Hepatocyte (in vitro differentiated cells): ENCODE data around the gene SLC25A38. TPM values are rescaled to one million over a fixed set of nuclear protein-coding genes. Genes with fewer than 3 reads are reported as not detected.

Experiments
- DNase-seq: peaks from one replicate; pipeline ENCODE4 v3.0.0-alpha.2; 2016; ENCODE audit warnings: low spot score
- H2AFZ ChIP-seq: fragments of 200-600 bp; sonication (generic); 2 replicates; pipeline ENCODE4 v1.6.0; 2016; ENCODE audit warnings: antibody characterized with exemption, mild to moderate bottlenecking
- H3K27ac ChIP-seq: fragments of 200-600 bp; sonication (generic); 2 replicates; pipeline ENCODE4 v1.5.1; 2016; ENCODE audit warnings: mild to moderate bottlenecking
- H3K27me3 ChIP-seq: fragments of 200-600 bp; sonication (generic); 2 replicates; pipeline ENCODE4 v1.6.1; 2016
- H3K36me3 ChIP-seq: fragments of 200-600 bp; sonication (generic); replicated peaks from 2 replicates; pipeline ENCODE4 v1.5.1; 2016; ENCODE audit warnings: low read depth; ENCODE audit not compliant: insufficient read depth
- H3K4me1 ChIP-seq: fragments of 200-600 bp; sonication (generic); 2 replicates; pipeline ENCODE4 v1.5.1; 2016; ENCODE audit warnings: mild to moderate bottlenecking, moderate library complexity; ENCODE audit not compliant: insufficient read depth
- H3K4me2 ChIP-seq: fragments of 200-600 bp; sonication (generic); 2 replicates; pipeline ENCODE4 v1.6.0; 2016
- H3K4me3 ChIP-seq: fragments of 200-600 bp; sonication (generic); 2 replicates; pipeline ENCODE4 v1.5.1; 2016; ENCODE audit warnings: mild to moderate bottlenecking
- H3K79me2 ChIP-seq: fragments of 200-600 bp; sonication (generic); 2 replicates; pipeline ENCODE4 v1.6.0; 2017; ENCODE audit warnings: mild to moderate bottlenecking
- H3K9me2 ChIP-seq: fragments of 200-600 bp; sonication (generic); replicated peaks from 2 replicates; pipeline ENCODE4 v1.6.0; 2017; ENCODE audit warnings: mild to moderate bottlenecking; ENCODE audit not compliant: insufficient read depth
- H3K9me3 ChIP-seq: fragments of 200-600 bp; sonication (generic); 2 replicates; pipeline ENCODE4 v1.5.1; 2016; ENCODE audit warnings: low read depth, mild to moderate bottlenecking
- H4K20me1 ChIP-seq: fragments of 200-600 bp; sonication (generic); 2 replicates; pipeline ENCODE4 v1.6.0; 2016; ENCODE audit warnings: mild to moderate bottlenecking; ENCODE audit not compliant: insufficient read depth, poor library complexity, severe bottlenecking
- EZH2 ChIP-seq: fragments of 200-600 bp; sonication (generic); IDR thresholded peaks from 2 replicates; pipeline ENCODE4 v1.6.1; 2016; ENCODE audit warnings: antibody characterized with exemption, mild to moderate bottlenecking, borderline replicate concordance
- EZH2phosphoT487 ChIP-seq: fragments of 200-600 bp; sonication (generic); IDR thresholded peaks from one replicate; pipeline ENCODE4 v1.6.1; 2018; ENCODE audit warnings: antibody characterized with exemption, mild to moderate bottlenecking, low read depth, moderate library complexity; ENCODE audit not compliant: unreplicated experiment, severe bottlenecking
- WGBS: methylation state at CpG from one replicate; pipeline ENCODE4 v1.1.6; 2016; ENCODE audit warnings: low lambda C conversion rate; ENCODE audit errors: missing lambda C conversion rate; 5-methylcytosine and 5-hydroxymethylcytosine counted together
- polyA plus RNA-seq: library from polyadenylated mRNA; unstranded; fragments of >200 nt; fragmentation: Nextera tagmentation; extraction: Ambion mirVana; gene quantifications from 2 replicates; pipeline ENCODE4 v1.2.1, GENCODE V29; 2016
- total RNA-seq: library from RNA; depleted of rRNA; stranded (reverse); fragments of >200 nt; gene quantifications from 2 replicates; pipeline ENCODE4 v1.2.3, GENCODE V29; 2014
- TF ChIP-seq, protein P1 (sequence below): fragments of 200-600 bp; sonication (generic); IDR thresholded peaks from 2 replicates; pipeline ENCODE4 v1.5.1; 2016; ENCODE audit warnings: antibody characterized with exemption, mild to moderate bottlenecking; ENCODE audit not compliant: poor library complexity

The SLC25A38 gene
- total and polyA plus RNA-seq, 2 experiments from 2014 or later = 35.7 to 37.2 TPM

DNA sequence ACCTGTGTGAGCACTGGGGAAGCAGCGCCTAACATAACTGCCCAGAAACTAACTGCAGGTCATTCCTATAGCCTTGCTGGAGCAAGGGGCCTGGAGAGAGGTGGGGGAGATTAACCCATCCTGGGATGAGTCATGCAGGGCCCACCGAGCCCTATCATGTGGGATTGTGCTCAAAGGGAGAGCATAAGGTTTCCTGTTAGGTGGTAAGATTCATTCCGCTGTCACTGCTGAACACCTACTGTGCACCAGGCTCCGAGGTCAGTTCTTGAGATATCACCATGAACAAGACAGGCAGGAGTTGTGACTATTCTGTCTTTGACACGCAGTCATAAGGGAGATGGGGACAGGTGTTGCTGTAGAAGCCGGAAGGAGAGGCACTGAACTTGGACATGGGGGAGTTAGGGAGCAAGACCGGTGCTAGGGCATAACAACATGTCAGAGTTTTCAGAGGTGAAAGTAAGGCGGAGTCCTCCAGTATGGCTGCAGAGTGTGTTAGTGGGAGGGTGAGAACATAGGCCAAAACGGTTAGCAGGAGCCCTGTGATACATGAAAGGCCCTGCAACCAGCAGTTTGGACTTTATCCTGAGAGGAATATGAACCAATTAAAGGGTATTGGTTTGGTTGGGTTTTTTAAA lies 2.4 kb downstream of the SLC25A38 start:
- H3K79me2 ChIP-seq = peaks cover 69% of the 10 kb centered on the region
- no peaks in the 10 kb centered on the region for H3K36me3 ChIP-seq
- H3K9me2 ChIP-seq = no peaks in the 10 kb centered on the region
- 71% methylated on average over 9 of the region's 9 CpGs for WGBS
- H3K27ac ChIP-seq = no peak overlapping the region
- H3K4me2 ChIP-seq = peak overlapping the region; percentile 83
- peaks cover 34% of the 10 kb centered on the region for H3K4me1 ChIP-seq
- peaks cover 50% of the 10 kb centered on the region for H4K20me1 ChIP-seq
- no peaks in the 10 kb centered on the region for H3K27me3 ChIP-seq
- no peak for DNase-seq
- no peak for TF ChIP-seq EZH2phosphoT487
- TF ChIP-seq, protein P1, sequence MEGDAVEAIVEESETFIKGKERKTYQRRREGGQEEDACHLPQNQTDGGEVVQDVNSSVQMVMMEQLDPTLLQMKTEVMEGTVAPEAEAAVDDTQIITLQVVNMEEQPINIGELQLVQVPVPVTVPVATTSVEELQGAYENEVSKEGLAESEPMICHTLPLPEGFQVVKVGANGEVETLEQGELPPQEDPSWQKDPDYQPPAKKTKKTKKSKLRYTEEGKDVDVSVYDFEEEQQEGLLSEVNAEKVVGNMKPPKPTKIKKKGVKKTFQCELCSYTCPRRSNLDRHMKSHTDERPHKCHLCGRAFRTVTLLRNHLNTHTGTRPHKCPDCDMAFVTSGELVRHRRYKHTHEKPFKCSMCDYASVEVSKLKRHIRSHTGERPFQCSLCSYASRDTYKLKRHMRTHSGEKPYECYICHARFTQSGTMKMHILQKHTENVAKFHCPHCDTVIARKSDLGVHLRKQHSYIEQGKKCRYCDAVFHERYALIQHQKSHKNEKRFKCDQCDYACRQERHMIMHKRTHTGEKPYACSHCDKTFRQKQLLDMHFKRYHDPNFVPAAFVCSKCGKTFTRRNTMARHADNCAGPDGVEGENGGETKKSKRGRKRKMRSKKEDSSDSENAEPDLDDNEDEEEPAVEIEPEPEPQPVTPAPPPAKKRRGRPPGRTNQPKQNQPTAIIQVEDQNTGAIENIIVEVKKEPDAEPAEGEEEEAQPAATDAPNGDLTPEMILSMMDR = no peak
- TF ChIP-seq EZH2 = no peak
- no peak overlapping the region for H2AFZ ChIP-seq
- no peaks in the 10 kb centered on the region for H3K9me3 ChIP-seq
- H3K4me3 ChIP-seq = no peak overlapping the region

DNA sequence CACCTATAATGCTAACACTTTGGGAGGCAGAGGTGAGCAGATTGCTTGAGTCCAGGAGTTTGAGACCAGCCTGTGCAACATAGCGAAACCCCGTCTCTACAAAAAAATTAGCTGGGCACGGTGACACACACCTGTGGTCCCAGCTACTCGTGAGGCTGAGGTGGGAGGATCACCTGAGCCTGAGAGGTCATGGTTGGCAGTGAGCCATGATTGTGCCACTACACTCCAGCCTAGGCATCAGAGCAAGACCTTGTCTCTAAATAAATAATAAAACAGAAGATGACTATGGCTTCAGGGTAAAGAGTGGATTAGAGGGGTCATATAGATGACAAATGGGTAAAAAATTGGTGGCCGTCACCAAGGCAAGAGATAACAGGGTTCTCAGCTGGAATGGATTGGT lies 3.1 kb downstream of the SLC25A38 start:
- Histone ChIP-seq H4K20me1 (peaks cover 50% of the 10 kb centered on the region), H3K4me3 (no peak overlapping the region), H3K4me2 (no peak overlapping the region), H3K27me3 (no peaks in the 10 kb centered on the region), H2AFZ (no peak overlapping the region), H3K79me2 (peaks cover 76% of the 10 kb centered on the region), H3K9me3 (no peaks in the 10 kb centered on the region), H3K36me3 (no peaks in the 10 kb centered on the region), H3K4me1 (peaks cover 34% of the 10 kb centered on the region), H3K27ac (no peak overlapping the region), H3K9me2 (no peaks in the 10 kb centered on the region)
- TF ChIP-seq, protein P1 = no peak
- TF ChIP-seq EZH2 (no peak), EZH2phosphoT487 (no peak)
- whole genome bisulfite sequencing = 76% methylated on average over 5 of the region's 5 CpGs
- DNase-seq = no peak

DNA sequence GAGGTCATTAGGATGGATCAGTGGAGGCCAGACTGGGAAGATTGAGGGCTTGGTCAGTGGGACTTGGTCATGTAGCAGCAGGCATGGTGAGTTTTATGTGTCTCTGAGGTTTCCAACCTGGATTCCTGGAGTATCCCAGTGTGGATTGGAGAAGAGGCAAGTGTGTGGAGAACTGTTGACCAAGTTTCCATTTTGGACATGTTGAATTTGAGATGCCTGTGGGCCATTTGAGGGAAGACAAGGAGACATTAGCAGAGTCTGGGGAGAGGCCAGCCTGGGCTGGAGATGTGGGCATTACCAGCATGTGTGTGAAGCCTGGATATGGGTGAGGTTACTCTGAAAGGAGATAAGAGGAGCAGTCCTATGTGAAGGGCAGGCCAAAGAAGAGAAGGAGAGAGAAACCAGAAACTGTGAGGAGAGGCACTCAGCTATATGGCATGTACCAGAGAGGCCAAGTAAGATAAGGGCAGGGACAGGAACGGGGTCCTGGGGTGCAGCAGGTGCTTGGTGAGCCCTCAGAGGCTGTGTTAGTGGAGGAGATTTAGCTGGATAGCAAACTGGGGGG lies 4.3 kb downstream of the SLC25A38 start:
- Histone ChIP-seq H3K27me3 (no peaks in the 10 kb centered on the region), H3K79me2 (peaks cover 72% of the 10 kb centered on the region), H3K9me2 (no peaks in the 10 kb centered on the region), H3K4me3 (no peak overlapping the region), H4K20me1 (peaks cover 50% of the 10 kb centered on the region), H3K4me2 (no peak overlapping the region), H2AFZ (no peak overlapping the region), H3K9me3 (no peaks in the 10 kb centered on the region), H3K36me3 (no peaks in the 10 kb centered on the region), H3K27ac (no peak overlapping the region), H3K4me1 (peaks cover 30% of the 10 kb centered on the region)
- TF ChIP-seq EZH2phosphoT487 = no peak
- TF ChIP-seq EZH2 = no peak
- TF ChIP-seq, protein P1 = no peak
- WGBS = 89% methylated on average over 1 of the region's 1 CpG
- DNase-seq = no peak
